Upper lobe of left lung (tissue), 6 donors: ENCODE measurements around the gene EWSR1. TPM values are rescaled to one million over a fixed set of nuclear protein-coding genes. Genes with fewer than 3 reads are reported as not detected.

Source experiments
- ATAC-seq, 2 donors: fragments of 200-7000 bp; cut with Tn5 transposase; one replicate each; pipeline ENCODE4 v1.9.1; 2022; ENCODE audit warnings: mild to moderate bottlenecking in 2 of 2, moderate library complexity in 2 of 2; ENCODE audit not compliant: low FRiP score in 2 of 2
- DNase-seq, 2 donors: peaks; one replicate each; pipeline ENCODE4 v3.0.0-alpha.2; 2019 to 2020
- H3K27ac ChIP-seq, 4 donors: fragments of 200-600 bp; sonication (generic); one replicate each; pipeline ENCODE4 v1.5.1; 2016 to 2019
- H3K27me3 ChIP-seq, 4 donors: fragments of 200-600 bp; sonication (generic); one replicate each; pipeline ENCODE4 v1.5.1; 2017 to 2019
- H3K36me3 ChIP-seq, 4 donors: fragments of 200-600 bp; sonication (generic); one replicate each; pipeline ENCODE4 v1.5.1; 2016 to 2019
- H3K4me1 ChIP-seq, 4 donors: fragments of 200-600 bp; sonication (generic); one replicate each; pipeline ENCODE4 v1.5.1; 2018 to 2019
- H3K4me3 ChIP-seq, 4 donors: fragments of 200-600 bp; sonication (generic); one replicate each; pipeline ENCODE4 v1.5.1; 2017 to 2019; ENCODE audit warnings: mild to moderate bottlenecking in 2 of 4, moderate library complexity in 1 of 4
- H3K9me3 ChIP-seq, 4 donors: fragments of 200-600 bp; sonication (generic); one replicate each; pipeline ENCODE4 v1.5.1; 2018 to 2019
- CTCF ChIP-seq, 6 experiments: fragments of 450-650 bp in 4 of 6; fragments of 200-600 bp in 2 of 6; sonication (generic) in 2 of 6; IDR thresholded peaks; one replicate each; pipeline ENCODE4 v1.5.1; 2016 to 2019; ENCODE audit warnings: antibody characterized with exemption in 6 of 6
- EP300 ChIP-seq, 4 donors: sonication (generic); formaldehyde crosslinking; IDR thresholded peaks; one replicate each; pipeline ENCODE4 v1.5.1; 2017; ENCODE audit warnings: antibody characterized with exemption in 4 of 4, control low read depth in 2 of 4
- POLR2A ChIP-seq, 4 donors: fragments of 450-650 bp; IDR thresholded peaks; one replicate each; pipeline ENCODE4 v1.5.1; 2016 to 2017; ENCODE audit warnings: antibody characterized with exemption in 4 of 4, mild to moderate bottlenecking in 2 of 4
- POLR2AphosphoS5 ChIP-seq, 2 donors: sonication (generic); formaldehyde crosslinking; IDR thresholded peaks; one replicate each; pipeline ENCODE4 v1.5.1; 2017; ENCODE audit warnings: antibody characterized with exemption in 2 of 2
- WGBS, 2 donors: methylation state at CpG; one replicate each; pipeline ENCODE4 v1.1.5; 2017 to 2018; 5-methylcytosine and 5-hydroxymethylcytosine counted together
- total RNA-seq, 6 donors: library from RNA; depleted of rRNA in 4 of 6; stranded (reverse); fragments of >200 nt in 4 of 6; gene quantifications; one replicate each; pipeline versions ENCODE4 v1.1.0 to v1.2.1, GENCODE V29; 2016 to 2021
- donor health status: DM: no; HTN: no; CAD: no; lungs with moderate emphysema.
- donor health status: DM: no; HTN: yes; CAD: no; lungs with severe emphysema.

The EWSR1 gene
- total RNA-seq, 6 donors from 2014 or later: 156 to 293 (median 183) TPM

GRCh38 chr22:29306175-29306834, 38.2 kb downstream of the EWSR1 start, which contains the start of gene GAS2L1:
Gene GAS2L1 (plus strand): TSS chr22:29306650. CDS start chr22:29308106, 1,456 bp downstream.
- ATAC-seq: peak; percentile 84 to 85

DNA sequence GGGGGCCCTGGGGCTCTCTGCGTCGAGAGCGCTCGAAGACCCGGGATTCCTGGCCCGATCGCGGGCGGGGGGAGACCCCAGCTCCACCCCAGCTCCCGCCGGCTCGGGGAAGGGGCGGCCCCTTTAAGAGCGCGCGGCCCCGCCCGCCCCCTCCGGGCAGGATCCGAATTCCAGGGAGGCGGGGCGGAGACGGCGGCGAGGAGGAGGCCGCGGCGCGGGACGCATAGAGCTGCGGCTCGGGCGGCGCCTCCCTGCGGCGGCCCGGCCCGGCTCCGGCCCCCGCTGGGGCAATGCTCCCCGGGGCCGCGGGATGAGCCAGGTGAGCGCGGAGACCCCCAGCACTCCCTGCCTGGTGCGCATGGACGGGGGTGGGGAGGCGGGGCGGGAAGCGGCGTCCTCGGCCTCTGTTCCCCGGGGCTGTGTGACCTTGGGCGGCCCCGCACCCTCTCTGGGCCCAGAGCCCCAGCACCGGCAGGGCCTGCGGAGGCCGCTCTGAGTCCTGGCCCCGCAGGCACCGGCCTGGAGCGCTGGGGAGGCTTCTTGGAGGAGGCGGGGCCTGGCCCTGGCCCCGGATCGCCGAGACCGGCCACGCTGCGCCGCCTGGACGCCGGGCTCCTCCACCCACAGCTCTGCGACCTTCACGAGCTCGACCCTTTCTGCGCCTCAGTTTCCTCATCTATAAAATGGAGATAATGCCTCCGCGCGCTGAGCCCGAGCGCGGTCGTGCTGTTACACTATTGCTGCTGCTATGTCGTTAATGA, 38.9 kb downstream of the EWSR1 start:
- WGBS, 2 donors: 27 to 34% methylated on average over 10 to 25 of the region's 83 CpGs
- TF ChIP-seq CTCF (IDR thresholded peaks at IDR 0.05) (peak in 4 of 6 experiments; percentile 6 to 28 (median 18)), EP300 (IDR thresholded peaks at IDR 0.05) (no peak), POLR2AphosphoS5 (IDR thresholded peaks at IDR 0.05) (peak in 1 of 2 donors; percentile 46), POLR2A (IDR thresholded peaks at IDR 0.05) (peak in 2 of 4 donors; percentile 19 to 59)
- ATAC-seq: peak; percentile 68 to 84

More at GRCh38 chr22:29306175-29306834, 38.2 kb downstream of the EWSR1 start, which contains the start of gene GAS2L1:
- WGBS, 2 donors: 0% methylated on average over 9 to 29 of the region's 40 CpGs
- no peak for TF ChIP-seq EP300 (IDR thresholded peaks at IDR 0.05)
- TF ChIP-seq POLR2AphosphoS5 (IDR thresholded peaks at IDR 0.05): peak; percentile 28 to 40
- peak; percentile 64 to 85 (median 76) for TF ChIP-seq CTCF (IDR thresholded peaks at IDR 0.05)
- peaks cover 49 to 69% (median 55%) of the 10 kb centered on the region in 4 donors for H3K4me1 ChIP-seq
- H3K36me3 ChIP-seq: peaks cover 0 to 4% (median under 1%) of the 10 kb centered on the region in 4 donors
- peak within 1 kb of the TSS; percentile 67 to 79 (median 72) for H3K4me3 ChIP-seq
- H3K27me3 ChIP-seq: no peaks in the 10 kb centered on the region
- peak; percentile 83 to 95 for DNase-seq
- no peaks in the 10 kb centered on the region for H3K9me3 ChIP-seq
- H3K27ac ChIP-seq: peak within 1 kb of the TSS; percentile 76 to 90 (median 86)

GRCh38 chr22:29307596-29308147, 39.6 kb downstream of the EWSR1 start:
- H3K4me3 ChIP-seq: peak overlapping the region; percentile 67 to 79 (median 72)
- TF ChIP-seq POLR2A (IDR thresholded peaks at IDR 0.05) (no peak), CTCF (IDR thresholded peaks at IDR 0.05) (no peak), EP300 (IDR thresholded peaks at IDR 0.05) (no peak), POLR2AphosphoS5 (IDR thresholded peaks at IDR 0.05) (no peak)
- no peaks in the 10 kb centered on the region for H3K36me3 ChIP-seq
- WGBS, 2 donors: 64 to 78% methylated on average over 12 to 20 of the region's 20 CpGs
- no peak for ATAC-seq
- DNase-seq: no peak
- H3K27me3 ChIP-seq: no peaks in the 10 kb centered on the region
- no peaks in the 10 kb centered on the region for H3K9me3 ChIP-seq
- H3K27ac ChIP-seq: peak overlapping the region; percentile 76 to 90 (median 86)
- H3K4me1 ChIP-seq: peaks cover 55 to 72% (median 62%) of the 10 kb centered on the region in 4 donors

More for the DNA sequence above, 38.9 kb downstream of the EWSR1 start:
- H3K27ac ChIP-seq: peak overlapping the region; percentile 76 to 90 (median 86)
- H3K27me3 ChIP-seq: no peaks in the 10 kb centered on the region
- H3K4me3 ChIP-seq: peak overlapping the region; percentile 67 to 79 (median 72)
- peaks cover 56 to 76% (median 61%) of the 10 kb centered on the region in 4 donors for H3K4me1 ChIP-seq
- no peaks in the 10 kb centered on the region for H3K9me3 ChIP-seq
- DNase-seq: peak; percentile 78 to 95
- H3K36me3 ChIP-seq: no peaks in the 10 kb centered on the region

GRCh38 chr22:29308148-29308790, 40.2 kb downstream of the EWSR1 start:
- H3K4me1 ChIP-seq: peaks cover 52 to 71% (median 59%) of the 10 kb centered on the region in 4 donors
- WGBS, 2 donors: 84 to 95% methylated on average over 11 to 24 of the region's 50 CpGs
- no peaks in the 10 kb centered on the region for H3K36me3 ChIP-seq
- H3K9me3 ChIP-seq: no peaks in the 10 kb centered on the region
- no peak for TF ChIP-seq POLR2A (IDR thresholded peaks at IDR 0.05)
- TF ChIP-seq EP300 (IDR thresholded peaks at IDR 0.05): no peak
- TF ChIP-seq POLR2AphosphoS5 (IDR thresholded peaks at IDR 0.05): no peak
- no peak for TF ChIP-seq CTCF (IDR thresholded peaks at IDR 0.05)
- H3K4me3 ChIP-seq: peak overlapping the region in 3 of 4 donors; percentile 67 to 79 (median 75)
- no peak for ATAC-seq
- peak in 1 of 2 donors; percentile 88 for DNase-seq
- H3K27ac ChIP-seq: peak overlapping the region; percentile 76 to 90 (median 86)
- H3K27me3 ChIP-seq: peaks cover 0 to 2% (median under 1%) of the 10 kb centered on the region in 4 donors
